GM19468 (cell line): ENCODE data around the gene SPATA13.
A peak's percentile ranks its signal among the peaks of the same experiment; 100 is the strongest.

Experiments
- ATAC-seq: cut with Tn5 transposase; IDR thresholded peaks from one replicate; pipeline ENCODE4 v1.9.1; 2021; ENCODE audit warnings: mild to moderate bottlenecking, moderate library complexity, moderate number of reproducible peaks; ENCODE audit not compliant: unreplicated experiment; ENCODE audit errors: extremely low read depth

SPATA13 gene

DNA sequence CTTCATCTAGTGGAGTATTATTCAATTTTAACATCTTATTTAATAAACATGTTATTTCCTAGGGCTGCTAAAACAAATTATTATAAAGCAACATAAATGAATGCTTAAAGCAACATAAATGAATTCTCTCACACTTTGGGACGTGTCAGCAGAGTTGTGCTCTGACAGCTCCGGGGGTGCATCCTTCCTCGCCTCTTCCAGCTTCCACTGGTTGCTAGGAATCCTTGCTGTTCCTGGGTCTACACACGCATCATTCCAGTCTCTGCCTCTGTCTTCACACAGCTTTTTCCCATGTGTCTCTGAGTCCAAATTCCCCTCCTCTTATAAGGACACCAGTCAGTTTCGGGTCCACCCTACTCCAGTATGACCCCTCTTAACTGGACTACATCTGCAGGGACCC, 21.6 kb upstream of the SPATA13 start:
- no peak for ATAC-seq

DNA sequence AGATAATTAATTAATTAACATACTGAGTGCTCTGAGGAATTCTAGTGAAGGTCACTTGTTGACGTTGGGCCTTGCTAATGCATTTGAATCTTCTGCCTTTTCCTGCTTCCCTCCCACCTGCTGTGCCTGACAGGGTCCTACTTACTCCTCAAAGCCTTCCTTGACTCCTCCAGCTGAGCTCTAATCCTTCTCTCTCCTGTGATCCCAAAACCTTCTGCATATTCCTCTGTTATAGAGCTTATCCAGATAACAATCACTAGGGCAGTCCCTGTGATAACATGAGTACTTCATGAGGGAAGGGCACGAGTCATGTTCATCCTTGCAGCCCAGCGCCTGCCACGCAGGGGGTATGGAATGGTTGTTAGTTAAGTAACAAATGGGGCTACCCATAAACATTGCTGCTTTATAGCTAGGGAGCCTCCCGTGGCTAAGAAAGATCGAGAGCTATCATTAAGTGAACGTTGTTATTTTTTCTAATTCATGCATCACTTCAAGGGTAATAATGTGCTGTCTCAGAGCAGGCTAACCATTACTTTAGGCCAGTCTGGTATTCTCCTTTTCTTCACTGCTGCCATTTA, 19.1 kb upstream of the SPATA13 start:
- ATAC-seq: no peak

DNA sequence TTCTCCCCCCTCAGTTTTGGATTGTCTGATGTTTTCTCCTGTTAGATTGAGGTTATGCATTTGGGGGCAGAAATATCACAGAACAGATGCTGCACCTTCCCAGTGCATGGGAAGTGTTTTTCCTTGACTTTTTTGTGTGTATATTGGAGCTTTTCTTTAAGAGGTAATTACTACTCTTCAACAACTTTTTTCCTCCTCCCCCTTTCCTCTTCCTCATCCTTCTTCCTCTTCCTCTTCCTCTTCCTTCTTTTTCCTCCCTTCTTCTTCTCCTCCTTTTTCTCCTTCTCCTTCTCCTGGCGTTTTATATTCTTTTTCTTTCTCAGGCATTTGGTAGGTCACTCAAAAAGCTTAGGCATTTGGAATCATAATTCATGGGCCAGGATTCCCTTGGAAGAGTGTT, 18.1 kb upstream of the SPATA13 start:
- no peak for ATAC-seq

DNA sequence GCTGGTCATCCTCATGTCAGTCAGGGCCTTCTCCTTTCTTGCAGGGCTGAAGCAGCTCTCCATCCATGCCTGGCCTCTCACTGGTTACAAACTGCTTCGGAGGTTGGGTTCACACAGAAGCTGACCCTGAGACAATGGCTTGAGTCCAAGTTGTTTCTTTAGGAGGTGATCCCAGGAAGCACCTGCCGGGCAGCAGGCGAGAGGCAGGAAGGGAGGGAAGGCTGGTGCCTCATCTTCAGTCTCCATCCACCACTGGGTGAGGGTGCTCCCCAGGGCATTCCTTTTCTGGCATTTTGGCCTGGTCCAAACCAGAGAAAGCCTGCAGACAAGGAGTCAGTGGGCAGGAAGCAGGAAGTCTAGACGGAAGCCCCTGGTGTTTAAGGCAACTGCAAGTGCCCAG, 17.6 kb upstream of the SPATA13 start:
- no peak for ATAC-seq

DNA sequence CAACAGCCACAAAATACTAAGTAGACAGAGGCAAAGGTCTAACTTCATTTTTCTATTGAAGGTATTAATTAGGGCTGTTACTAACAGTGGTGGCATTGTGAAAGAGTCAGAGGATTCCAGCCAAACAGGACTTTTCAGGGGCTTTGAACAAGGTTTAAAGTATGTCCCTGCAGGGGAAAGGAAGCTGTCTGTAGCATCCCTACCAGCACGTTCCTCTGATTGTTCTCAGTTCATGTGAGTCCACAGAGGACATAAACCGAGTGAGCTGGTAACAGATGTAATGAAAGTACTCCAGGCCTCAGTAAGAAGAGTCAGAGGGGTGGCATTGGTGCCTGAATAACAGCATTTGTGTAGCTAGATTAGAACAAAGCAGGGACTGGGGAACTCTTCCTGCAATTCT, 15.3 kb upstream of the SPATA13 start:
- no peak for ATAC-seq

DNA sequence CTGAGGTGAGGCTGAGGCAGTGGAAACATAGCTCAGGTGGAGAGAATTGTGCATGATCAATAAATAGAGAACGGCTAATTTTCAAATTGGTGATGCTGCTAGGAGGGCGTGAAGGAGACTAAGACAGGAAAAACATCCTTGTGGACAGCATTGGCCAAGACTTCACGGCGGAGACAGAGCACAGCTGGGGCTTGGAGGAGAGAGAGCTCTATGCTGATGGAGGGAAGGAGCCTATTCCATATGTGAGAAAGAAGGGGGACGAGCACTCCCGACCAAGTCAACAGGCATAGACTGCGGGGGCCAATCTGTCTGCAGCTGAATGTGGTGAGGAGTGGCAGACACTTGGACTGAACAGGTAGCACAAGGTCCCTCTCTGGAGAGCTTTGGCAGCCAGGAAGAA, 14.8 kb upstream of the SPATA13 start:
- no peak for ATAC-seq

DNA sequence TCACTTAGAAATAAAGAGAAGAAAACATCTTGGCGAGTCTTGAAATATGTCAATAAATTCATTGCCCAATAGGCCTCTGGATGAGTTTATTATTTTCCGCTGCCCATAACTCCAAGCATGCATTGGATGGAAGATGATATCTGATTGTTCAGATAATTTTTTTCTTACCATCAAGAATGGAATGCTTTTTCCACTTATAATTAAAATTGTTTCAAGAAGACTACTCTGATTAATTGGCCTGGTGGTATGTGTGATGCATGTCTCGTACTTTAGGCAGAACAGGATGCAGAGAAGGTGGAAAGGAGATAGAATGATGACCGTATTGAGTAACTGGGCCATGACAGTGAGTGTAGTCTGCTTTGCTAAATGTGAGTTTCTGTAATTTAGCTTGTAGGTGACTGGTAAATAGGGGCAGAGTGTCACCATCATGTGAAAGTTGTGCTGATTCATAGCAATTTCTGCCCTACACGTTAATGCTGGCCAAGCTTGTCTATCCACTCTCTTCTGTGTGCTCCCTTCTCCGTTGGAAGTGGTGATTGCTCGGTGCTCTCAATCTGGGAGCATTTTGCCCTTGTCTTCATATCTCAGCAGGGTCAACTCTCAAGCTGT, 13.5 kb upstream of the SPATA13 start:
- no peak for ATAC-seq

DNA sequence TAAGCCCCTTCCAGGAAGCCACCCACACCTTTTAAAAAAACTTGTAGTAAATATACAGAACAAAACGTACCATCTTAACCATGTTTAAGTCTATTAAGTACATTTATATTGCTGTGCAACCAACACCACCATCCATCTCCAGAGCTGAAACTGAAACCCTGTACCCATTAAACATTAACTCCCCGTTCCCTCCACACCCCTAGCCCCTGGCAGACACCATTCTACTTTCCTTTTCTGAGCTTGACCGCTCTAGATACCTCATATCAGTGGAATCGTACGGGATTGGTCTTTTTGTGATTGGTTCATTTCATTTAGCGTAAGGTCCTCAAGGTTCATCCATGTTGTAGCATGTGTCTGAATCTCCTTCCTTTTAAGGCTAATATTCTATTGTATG, 13.0 kb upstream of the SPATA13 start:
- ATAC-seq: no peak

DNA sequence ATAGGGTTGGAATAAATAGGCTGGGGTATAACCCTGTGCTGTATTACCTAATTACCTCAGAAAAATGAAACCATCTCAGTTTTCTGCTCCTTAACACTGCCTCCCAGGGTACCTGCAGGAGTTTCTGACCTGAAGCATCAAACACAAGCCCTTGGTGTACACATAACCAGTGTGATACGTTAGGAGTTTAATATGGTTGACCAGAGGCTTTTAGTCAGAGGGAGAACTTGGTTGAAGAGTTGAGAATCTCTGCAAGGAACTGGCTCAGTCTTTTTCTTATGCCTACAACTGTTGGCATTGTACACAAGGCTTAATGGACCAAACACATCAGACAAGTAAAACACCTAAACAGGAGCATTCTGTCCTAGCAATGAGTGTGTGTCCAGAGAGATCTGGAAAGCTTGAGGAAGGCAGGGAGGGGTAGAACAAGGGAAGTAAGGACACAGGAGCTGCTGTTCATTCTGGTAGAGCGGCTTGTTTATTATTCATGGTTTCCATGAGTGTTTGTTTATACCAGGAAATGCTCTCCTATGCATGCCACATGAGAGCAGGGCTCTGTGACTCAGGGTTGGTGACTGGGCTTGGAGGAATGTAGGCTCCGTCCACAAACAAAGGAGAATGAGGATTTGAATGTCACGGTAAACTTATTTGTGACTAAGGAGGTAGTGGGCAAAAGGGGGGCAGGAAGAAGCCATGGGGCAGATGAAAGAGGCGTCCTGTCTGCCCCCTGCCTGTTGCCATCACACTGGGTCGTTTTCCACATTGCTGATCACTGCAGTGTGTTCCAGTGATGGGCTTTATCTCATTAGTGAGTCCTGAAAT, 11.9 kb upstream of the SPATA13 start:
- no peak for ATAC-seq

DNA sequence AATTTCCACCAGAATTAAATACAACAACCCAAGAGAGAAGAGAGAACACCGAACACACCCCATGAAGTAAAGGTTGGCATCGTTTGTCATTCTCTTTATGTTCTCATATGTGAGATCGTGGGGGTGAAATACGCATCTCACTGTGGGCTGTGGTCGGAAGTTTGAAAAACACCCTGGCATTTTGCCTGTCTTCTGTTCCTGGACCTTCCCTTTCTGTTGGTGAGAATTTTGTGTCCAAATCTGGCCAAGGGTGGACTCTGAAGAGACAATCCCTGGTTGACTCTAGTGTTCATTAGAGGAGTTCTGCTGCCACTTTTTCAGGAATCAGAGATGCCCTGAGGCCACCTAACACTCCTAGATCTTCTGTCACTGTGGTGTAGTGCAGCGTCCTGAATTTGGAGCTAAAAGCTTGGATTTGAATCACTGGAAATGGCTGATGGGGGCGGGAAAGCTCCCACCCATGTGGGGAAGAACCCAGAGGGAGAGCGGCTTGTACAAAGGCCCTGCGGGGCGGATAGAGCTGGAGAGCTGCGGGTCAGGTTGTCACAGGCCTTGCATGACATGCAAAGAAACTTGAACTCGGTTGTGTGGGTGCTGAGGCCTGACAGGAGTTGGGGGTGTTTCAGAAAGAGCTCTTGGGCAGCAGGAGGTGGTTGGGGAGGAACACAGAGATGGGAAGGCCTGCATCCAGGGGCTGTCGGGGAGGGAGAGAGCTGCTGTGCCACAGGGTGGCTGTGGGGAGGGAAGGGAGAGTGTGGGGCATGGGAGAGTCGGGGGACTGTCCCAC, 11.1 kb upstream of the SPATA13 start:
- no peak for ATAC-seq

DNA sequence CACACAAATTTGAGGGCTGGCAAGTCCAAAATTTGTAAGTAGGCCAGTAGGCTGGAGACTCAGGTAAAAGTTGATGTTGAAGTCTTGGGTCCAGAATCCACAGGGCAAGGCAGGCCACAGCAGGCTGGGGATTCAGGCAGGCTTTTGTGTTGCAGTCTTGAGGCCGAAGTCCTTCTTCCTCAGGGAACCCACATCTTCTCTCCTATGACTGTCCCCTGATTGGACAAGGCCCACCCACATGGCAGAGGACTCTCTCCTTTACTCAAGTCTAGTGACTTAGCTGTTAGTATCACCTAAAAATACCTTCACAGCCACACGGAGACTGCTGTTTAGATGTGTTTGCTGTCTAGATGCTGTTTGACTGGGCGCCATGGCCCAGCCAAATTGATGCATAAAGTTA, 9.9 kb upstream of the SPATA13 start:
- ATAC-seq: no peak

DNA sequence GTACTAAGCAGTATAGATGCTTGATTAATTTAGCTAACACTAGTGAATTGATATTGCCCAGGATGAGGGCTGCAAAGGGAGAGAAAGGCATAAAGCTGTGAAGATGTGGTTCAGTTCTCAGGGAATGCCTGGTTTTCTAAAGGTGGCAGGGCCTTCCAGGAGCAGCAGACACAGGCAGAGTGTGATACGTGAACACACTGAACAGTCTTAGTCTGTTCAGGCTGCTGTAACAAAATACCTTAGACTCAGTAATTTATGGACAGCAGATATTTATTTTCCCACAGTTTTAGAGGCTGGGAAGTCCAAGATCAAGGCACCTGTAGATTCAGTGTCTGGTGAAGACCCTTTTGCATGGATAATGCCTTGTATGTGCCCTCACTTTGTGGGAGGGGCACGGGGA, 8.7 kb upstream of the SPATA13 start:
- no peak for ATAC-seq

DNA sequence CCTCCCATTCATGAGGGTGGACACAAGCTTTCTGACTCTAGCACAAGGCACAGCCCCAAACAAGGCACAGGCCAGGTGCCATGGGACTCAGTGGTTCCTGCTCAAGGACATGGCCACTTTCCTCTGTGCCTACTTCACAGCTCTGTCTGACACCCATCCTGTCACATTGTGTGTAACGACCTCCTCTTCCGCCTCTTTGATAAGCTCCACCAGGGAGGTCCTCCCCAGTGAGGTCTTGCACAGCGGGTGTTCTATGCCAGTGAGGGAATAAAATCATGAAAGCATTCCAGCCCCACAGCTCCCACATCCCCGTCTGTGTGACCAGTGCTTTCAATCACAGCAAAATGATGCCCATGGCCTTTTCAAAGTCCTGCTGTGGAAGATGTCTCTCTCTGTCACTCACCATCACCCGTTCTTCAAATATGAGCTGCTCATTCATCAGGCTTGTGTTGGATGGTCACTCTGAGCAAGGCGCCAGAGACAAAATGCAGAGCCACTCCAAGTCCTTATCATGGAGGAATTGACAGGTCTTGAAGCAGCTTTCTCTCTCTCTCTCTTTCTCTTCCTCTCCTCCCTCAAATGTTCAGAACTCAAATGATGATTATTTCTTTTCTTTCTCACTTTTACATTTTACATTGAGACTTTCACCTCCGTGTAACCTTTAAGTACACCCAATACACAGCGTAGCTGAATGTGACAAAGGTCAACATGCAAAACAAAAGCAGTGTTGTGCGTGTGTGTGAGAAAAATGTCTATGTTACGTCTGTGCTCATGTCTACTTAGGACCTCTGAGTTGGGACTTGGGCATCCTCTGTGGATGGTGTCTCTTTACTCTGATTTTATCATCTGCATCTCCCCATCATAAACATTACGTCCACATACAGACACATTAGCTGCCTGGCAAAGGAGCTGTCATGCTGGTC, 8.0 kb upstream of the SPATA13 start:
- no peak for ATAC-seq

DNA sequence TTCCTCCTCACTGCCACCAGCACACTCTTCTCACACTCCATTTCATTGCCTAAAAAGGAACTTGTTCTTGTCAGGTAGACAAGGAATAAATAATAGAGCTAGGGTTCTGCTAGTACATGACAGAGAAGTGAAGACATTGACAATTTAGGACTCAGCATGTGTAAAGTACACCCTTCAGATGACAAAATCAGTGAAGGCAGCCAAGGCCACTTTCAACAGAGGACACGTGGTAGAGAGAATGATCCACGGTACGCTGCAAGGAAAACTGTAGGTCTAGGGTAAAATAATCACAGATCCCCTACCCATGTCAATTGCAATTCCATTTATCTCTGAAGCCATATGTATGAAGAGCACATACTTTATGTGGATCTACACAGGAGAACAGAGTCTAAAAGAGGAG, 7.2 kb upstream of the SPATA13 start:
- ATAC-seq: no peak

DNA sequence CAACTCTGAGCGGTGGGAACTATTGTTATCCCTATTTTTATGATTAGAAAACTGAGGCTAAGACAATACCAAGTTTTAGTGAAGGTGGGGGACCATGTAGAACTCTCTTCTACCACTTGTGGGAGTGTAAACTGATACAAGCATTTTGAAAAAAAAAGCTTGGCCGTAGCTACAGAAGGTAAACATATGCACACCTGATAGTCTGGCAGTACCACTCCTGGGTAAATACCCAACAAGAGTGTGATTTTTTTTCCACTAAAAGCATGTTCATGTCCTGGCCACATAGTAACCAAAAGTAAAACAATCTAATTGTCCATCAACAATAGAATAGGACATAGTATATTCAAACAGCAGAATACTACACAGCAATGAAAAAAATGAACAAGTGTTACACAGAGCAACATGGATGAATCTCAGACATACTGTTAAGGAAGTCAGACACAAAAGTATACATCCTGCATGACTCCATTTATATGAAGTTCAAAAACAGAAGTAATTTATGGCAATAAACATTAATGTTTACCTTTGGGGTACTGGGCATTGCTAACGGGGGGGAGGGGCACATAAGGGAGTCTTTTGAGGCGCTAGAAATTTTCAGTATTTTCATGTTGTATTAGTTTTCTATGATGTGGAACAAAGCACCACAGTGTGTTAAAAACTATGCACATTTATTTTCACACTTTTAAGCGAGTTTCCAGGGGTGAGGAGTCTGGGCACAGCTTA, 6.4 kb upstream of the SPATA13 start:
- no peak for ATAC-seq

DNA sequence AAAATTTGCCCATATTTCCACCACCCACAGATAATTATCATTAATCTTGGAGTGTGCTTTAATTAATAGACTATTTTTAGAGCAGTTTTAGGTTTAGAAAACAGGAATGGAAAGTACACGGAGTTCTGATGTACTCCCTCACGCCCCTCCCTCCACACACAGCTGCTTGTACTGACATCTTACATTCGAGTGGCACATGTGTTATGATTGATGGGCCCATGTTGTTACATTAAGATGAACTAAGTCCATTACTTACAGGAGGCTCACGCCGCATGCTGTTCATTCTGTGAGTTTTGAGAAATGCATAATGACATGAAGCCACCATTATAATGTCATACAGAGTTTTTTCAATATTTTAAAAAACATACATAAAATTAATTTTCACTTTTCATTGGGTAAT, 1.2 kb upstream of the SPATA13 start:
- no peak for ATAC-seq

DNA sequence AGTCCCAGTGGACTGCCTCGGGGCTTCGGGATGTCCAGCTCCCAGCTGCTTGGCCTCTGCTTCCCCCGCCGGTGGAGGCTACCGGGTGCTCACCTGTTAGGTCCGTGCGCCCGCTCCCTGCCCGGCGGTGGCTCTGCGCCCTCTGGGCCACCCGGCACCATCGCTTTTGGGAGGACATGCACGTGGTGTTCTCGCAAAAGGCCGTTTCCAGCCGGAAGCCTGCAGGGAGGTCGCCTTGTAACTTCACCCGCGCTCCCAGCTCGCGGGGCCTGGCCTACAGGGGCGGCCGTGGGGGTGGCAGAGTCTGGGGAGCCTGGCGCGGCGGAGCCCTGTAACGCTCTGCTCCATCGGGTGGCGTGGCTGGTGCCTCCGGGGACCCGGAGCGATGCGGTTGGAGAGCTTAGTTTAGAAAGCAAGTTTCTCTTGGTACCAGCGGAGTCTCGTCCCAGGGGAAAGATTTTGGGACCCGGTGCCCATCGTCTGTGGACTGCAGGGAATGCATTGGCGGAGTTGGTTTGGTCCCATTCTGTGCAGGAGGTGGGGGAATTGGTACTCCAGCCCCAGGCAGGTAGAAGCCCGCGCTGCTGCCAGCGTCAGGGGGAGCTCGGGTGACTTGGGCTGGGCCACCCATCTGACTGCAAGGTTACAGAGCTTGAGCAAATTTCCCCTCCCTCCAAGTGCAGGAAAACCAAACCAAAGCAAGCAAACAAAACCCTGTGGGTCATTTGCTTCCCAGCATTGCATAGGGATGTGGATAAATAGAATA, 673 bp downstream of the SPATA13 start:
- peak; percentile 24 for ATAC-seq

DNA sequence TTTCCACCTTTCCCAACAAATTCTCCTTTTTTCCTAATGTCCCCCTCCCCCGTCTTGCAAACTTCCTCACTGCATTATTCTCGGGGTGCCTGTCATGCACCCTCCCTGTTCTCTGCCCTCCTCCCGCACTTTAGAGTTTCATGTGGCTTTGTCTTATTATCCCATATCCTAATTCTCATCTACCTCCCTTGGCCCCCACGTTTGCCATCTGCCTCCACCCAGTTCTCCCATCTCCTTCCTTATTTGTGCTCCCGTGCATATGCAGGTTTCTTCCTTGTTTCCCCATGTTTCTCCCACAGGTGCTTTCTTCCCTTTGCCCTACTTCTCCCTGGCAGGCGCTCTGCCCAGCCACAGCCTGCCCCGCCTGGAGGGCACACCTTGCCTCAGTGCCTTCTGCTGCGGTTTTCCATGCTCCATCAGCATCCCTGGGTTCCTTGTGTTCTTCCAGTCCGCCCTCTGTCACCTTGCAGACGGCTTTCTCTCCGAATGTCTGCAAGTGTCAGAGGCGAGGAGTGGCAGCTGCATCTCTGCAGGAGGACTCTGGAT, 1.5 kb downstream of the SPATA13 start:
- no peak for ATAC-seq
